H9 (cell line): ENCODE measurements around the gene PCDHGB7. TPM values are rescaled to one million over a fixed set of nuclear protein-coding genes. Genes with fewer than 3 reads are reported as not detected.

Experiments used
- DNase-seq: peaks from one replicate; pipeline ENCODE4 v3.0.0-alpha.2; 2017
- H2AFZ ChIP-seq: one replicate; pipeline ENCODE4 v1.6.1; 2013; ENCODE audit warnings: mild to moderate bottlenecking, low read length, control low read depth, moderate library complexity
- H2AK5ac ChIP-seq: 2 replicates; pipeline ENCODE4 v1.6.1; 2013; ENCODE audit warnings: low read length, control low read depth, mixed read lengths; ENCODE audit not compliant: insufficient read length
- H2BK120ac ChIP-seq: one replicate; pipeline ENCODE4 v1.6.1; 2013; ENCODE audit warnings: low read depth, mild to moderate bottlenecking, low read length, control low read depth, inconsistent platforms; ENCODE audit not compliant: poor library complexity, severe bottlenecking
- H2BK12ac ChIP-seq: 2 replicates; pipeline ENCODE4 v1.6.1; 2013; ENCODE audit warnings: low read length, control low read depth, mixed read lengths, low read depth; ENCODE audit not compliant: insufficient read length
- H2BK15ac ChIP-seq: 2 replicates; pipeline ENCODE4 v1.6.1; 2013; ENCODE audit warnings: low read depth, low read length, control low read depth
- H2BK20ac ChIP-seq: one replicate; pipeline ENCODE4 v1.6.1; 2013; ENCODE audit warnings: low read depth, mild to moderate bottlenecking, low read length, control low read depth, inconsistent platforms; ENCODE audit not compliant: poor library complexity, severe bottlenecking
- H2BK5ac ChIP-seq: 2 replicates; pipeline ENCODE4 v1.6.1; 2013; ENCODE audit warnings: low read length, control low read depth, mixed read lengths; ENCODE audit not compliant: insufficient read length
- H3K14ac ChIP-seq: 2 replicates; pipeline ENCODE4 v1.6.1; 2013; ENCODE audit warnings: low read length, control low read depth; ENCODE audit not compliant: insufficient read depth
- H3K18ac ChIP-seq: 2 replicates; pipeline ENCODE4 v1.6.1; 2013; ENCODE audit warnings: low read depth, mild to moderate bottlenecking, mixed read lengths, low read length, control low read depth; ENCODE audit not compliant: insufficient read length
- H3K23ac ChIP-seq: 2 replicates; pipeline ENCODE4 v1.6.1; 2013; ENCODE audit warnings: low read length, control low read depth, mixed read lengths, low read depth; ENCODE audit not compliant: insufficient read length
- H3K23me2 ChIP-seq: 2 replicates; pipeline ENCODE4 v1.6.1; 2013; ENCODE audit warnings: low read depth, mild to moderate bottlenecking, mixed read lengths, low read length, control low read depth; ENCODE audit not compliant: insufficient read length, poor library complexity, severe bottlenecking
- H3K27ac ChIP-seq: 2 replicates; pipeline ENCODE4 v1.5.1; 2013; ENCODE audit warnings: low read length, control low read depth, mixed read lengths, low read depth; ENCODE audit not compliant: insufficient read length
- H3K27me3 ChIP-seq: 2 replicates; pipeline ENCODE4 v1.6.1; 2013; ENCODE audit warnings: low read length, control low read depth, inconsistent platforms; ENCODE audit not compliant: insufficient read depth
- H3K4ac ChIP-seq: 2 replicates; pipeline ENCODE4 v1.6.1; 2013; ENCODE audit warnings: low read depth, mild to moderate bottlenecking, control low read depth, inconsistent platforms, low read length, moderate library complexity
- H3K4me1 ChIP-seq: 2 replicates; pipeline ENCODE4 v1.6.1; 2013; ENCODE audit warnings: low read length, control low read depth, inconsistent platforms; ENCODE audit not compliant: insufficient read depth
- H3K4me2 ChIP-seq: 2 replicates; pipeline ENCODE4 v1.6.1; 2013; ENCODE audit warnings: low read length, control low read depth, mixed read lengths; ENCODE audit not compliant: insufficient read length, insufficient read depth
- H3K56ac ChIP-seq: 2 replicates; pipeline ENCODE4 v1.6.1; 2013; ENCODE audit warnings: low read depth, mild to moderate bottlenecking, mixed read lengths, low read length, control low read depth; ENCODE audit not compliant: insufficient read length
- H3K79me1 ChIP-seq: 2 replicates; pipeline ENCODE4 v1.6.1; 2013; ENCODE audit warnings: low read depth, mild to moderate bottlenecking, moderate library complexity, low read length, control low read depth, inconsistent platforms; ENCODE audit not compliant: insufficient read depth, poor library complexity, severe bottlenecking
- H3K79me2 ChIP-seq: 2 replicates; pipeline ENCODE4 v1.6.1; 2013; ENCODE audit warnings: low read length, control low read depth, inconsistent platforms; ENCODE audit not compliant: insufficient read depth
- H3K9ac ChIP-seq: 2 replicates; pipeline ENCODE4 v1.6.1; 2013; ENCODE audit warnings: low read length, control low read depth, mixed read lengths; ENCODE audit not compliant: insufficient read length; ENCODE audit errors: extremely low read depth
- H3K9me3 ChIP-seq: one replicate; pipeline ENCODE4 v1.6.1; 2013; ENCODE audit warnings: low read depth, low read length, inconsistent platforms; ENCODE audit not compliant: control insufficient read depth
- H3T11ph ChIP-seq: one replicate; pipeline ENCODE4 v1.6.1; 2013; ENCODE audit warnings: mild to moderate bottlenecking, low read length, control low read depth, inconsistent platforms
- H4K20me1 ChIP-seq: one replicate; pipeline ENCODE4 v1.6.1; 2013; ENCODE audit not compliant: control insufficient read depth, insufficient read length, insufficient read depth
- H4K5ac ChIP-seq: 2 replicates; pipeline ENCODE4 v1.6.1; 2013; ENCODE audit warnings: low read depth, mild to moderate bottlenecking, mixed read lengths, low read length, control low read depth; ENCODE audit not compliant: insufficient read length
- H4K8ac ChIP-seq: replicated peaks from 2 replicates; pipeline ENCODE4 v1.6.1; 2013; ENCODE audit warnings: low read length, control low read depth, mixed read lengths, low read depth; ENCODE audit not compliant: insufficient read length
- H4K91ac ChIP-seq: 2 replicates; pipeline ENCODE4 v1.6.1; 2013; ENCODE audit warnings: low read depth, mild to moderate bottlenecking, moderate library complexity, mixed read lengths, low read length, control low read depth; ENCODE audit not compliant: insufficient read length
- H3K27ac Mint-ChIP-seq, 3 experiments: 2 replicates in 2 of 3; 3 replicates in 1 of 3; pipeline ENCODE4 v1.8.0; 2020 to 2021; ENCODE audit warnings: mixed read lengths in 3 of 3, mild to moderate bottlenecking in 1 of 3, moderate library complexity in 1 of 3
- H3K27me3 Mint-ChIP-seq: 2 replicates; pipeline ENCODE4 v1.8.0; 2021; ENCODE audit warnings: low read depth, mild to moderate bottlenecking, moderate library complexity, mixed read lengths
- H3K36me3 Mint-ChIP-seq, 3 experiments: 2 replicates in 2 of 3; 3 replicates in 1 of 3; pipeline ENCODE4 v1.8.0; 2020 to 2021; ENCODE audit warnings: low read depth in 3 of 3, mixed read lengths in 3 of 3; ENCODE audit not compliant: insufficient read depth in 1 of 3
- H3K4me1 Mint-ChIP-seq, 2 experiments: 2 replicates each; pipeline ENCODE4 v1.8.0; 2020; ENCODE audit warnings: mixed read lengths in 2 of 2
- H3K4me3 Mint-ChIP-seq, 2 experiments: 2 replicates in 1 of 2; 3 replicates in 1 of 2; pipeline ENCODE4 v1.8.0; 2020 to 2021; ENCODE audit warnings: mild to moderate bottlenecking in 2 of 2, mixed read lengths in 2 of 2, moderate library complexity in 1 of 2
- H3K9me3 Mint-ChIP-seq, 2 experiments: 2 replicates in 1 of 2; 3 replicates in 1 of 2; pipeline ENCODE4 v1.8.0; 2020; ENCODE audit warnings: mild to moderate bottlenecking in 2 of 2, mixed read lengths in 2 of 2, moderate library complexity in 1 of 2
- CTCF ChIP-seq: fragments of 200-600 bp; sonication (generic); conservative IDR thresholded peaks from 3 replicates; pipeline ENCODE4 v1.8.0; 2021; ENCODE audit warnings: antibody characterized with exemption, mild to moderate bottlenecking
- WGBS: extraction: QIAGEN DNeasy Blood & Tissue Kit; methylation state at CpG from one replicate; pipeline ENCODE4 v1.1.7; 2013; ENCODE audit warnings: missing lambda C conversion rate, low lambda C conversion rate, mixed read lengths; ENCODE audit not compliant: insufficient read length; ENCODE audit errors: extremely low coverage; 5-methylcytosine and 5-hydroxymethylcytosine counted together
- total RNA-seq: library from RNA; stranded (reverse); gene quantifications from 2 replicates; pipeline ENCODE4 v1.2.1, GENCODE V29; 2021

Gene PCDHGB7
- total RNA-seq, 1 experiment from 2014 or later: 7.7 TPM

DNA sequence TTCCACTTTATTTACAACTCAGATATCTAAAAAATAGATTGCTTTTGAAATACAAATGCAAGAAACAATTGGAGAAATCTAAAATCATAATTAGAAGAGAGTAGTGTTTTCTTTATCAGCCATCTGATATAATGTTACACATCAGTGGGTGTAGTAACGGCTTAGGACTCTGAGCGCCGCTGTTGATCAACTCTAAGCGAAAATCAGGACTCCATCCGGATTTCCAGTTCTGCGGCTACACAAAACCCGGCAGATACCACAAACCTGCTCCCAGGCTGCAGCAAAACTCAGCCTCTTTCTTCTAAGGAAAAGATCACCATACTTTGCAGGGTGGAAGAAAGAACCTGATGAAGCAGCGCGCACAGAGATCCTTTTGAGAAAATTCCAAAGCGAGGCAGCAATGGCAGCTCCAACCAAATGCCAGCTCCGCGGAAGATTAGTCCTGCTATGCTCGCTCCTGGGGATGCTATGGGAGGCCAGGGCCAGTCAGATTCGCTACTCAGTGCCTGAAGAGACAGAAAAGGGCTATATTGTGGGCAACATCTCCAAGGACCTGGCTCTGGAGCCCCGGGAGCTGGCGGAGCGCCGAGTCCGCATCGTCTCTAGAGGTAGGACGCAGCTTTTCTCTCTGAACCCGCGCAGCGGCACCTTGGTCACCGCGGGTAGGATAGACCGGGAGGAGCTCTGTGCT, 14.8 kb upstream of the PCDHGB7 start, which contains the start of gene PCDHGA9:
PCDHGA9 (plus strand) TSS at position 226 of the 691 bp plus-strand sequence; CDS start at position 401, 175 bp downstream.
- Histone ChIP-seq H3K9ac (no peak within 1 kb of the TSS), H2BK120ac (no peak within 1 kb of the TSS), H2AFZ (no peak within 1 kb of the TSS), H2BK20ac (no peak within 1 kb of the TSS), H3K4ac (no peak within 1 kb of the TSS), H3K4me1 (no peaks in the 10 kb centered on the region), H3K56ac (no peak within 1 kb of the TSS), H3K18ac (no peak within 1 kb of the TSS), H3K23ac (no peak within 1 kb of the TSS), H3K79me2 (no peaks in the 10 kb centered on the region), H4K20me1 (no peaks in the 10 kb centered on the region), H3T11ph (no peak within 1 kb of the TSS), H4K8ac (no peak within 1 kb of the TSS), H4K91ac (no peak within 1 kb of the TSS), H4K5ac (no peak within 1 kb of the TSS), H2BK5ac (no peak within 1 kb of the TSS), H2BK15ac (no peak within 1 kb of the TSS), H2BK12ac (no peak within 1 kb of the TSS), H3K79me1 (no peaks in the 10 kb centered on the region), H2AK5ac (no peak within 1 kb of the TSS), H3K4me2 (no peak within 1 kb of the TSS), H3K27ac (no peak within 1 kb of the TSS), H3K27me3 (no peaks in the 10 kb centered on the region), H3K14ac (no peak within 1 kb of the TSS; the same call in 1 of the 2 replicates), H3K23me2 (no peaks in the 10 kb centered on the region), H3K9me3 (peaks cover 29% of the 10 kb centered on the region)
- Mint-ChIP-seq H3K4me3 (no peak within 1 kb of the TSS), H3K27ac (peak within 1 kb of the TSS in 1 of 3 experiments; percentile 25; a peak in 1 of 7 replicates), H3K4me1 (no peaks in the 10 kb centered on the region), H3K27me3 (no peaks in the 10 kb centered on the region), H3K9me3 (peaks cover 31 to 50% of the 10 kb centered on the region in 2 experiments), H3K36me3 (peaks cover 17 to 31% (median 29%) of the 10 kb centered on the region in 3 experiments)
- WGBS: no CpG with 5 or more reads among the region's 27 CpGs
- no peak for DNase-seq
- TF ChIP-seq CTCF: peak; percentile 56
